KMS-11 (cell line): ENCODE measurements around the gene MARK1.

Experiments used
- H2AFZ ChIP-seq: fragments of 200-600 bp; sonication (generic); 2 replicates; pipeline ENCODE4 v1.6.1; 2016; ENCODE audit warnings: antibody characterized with exemption, mixed run types, low read depth
- H3K27ac ChIP-seq: fragments of 200-600 bp; sonication (generic); 2 replicates; pipeline ENCODE4 v1.6.1; 2016; ENCODE audit warnings: mild to moderate bottlenecking, mixed run types
- H3K27me3 ChIP-seq: fragments of 200-600 bp; sonication (generic); 2 replicates; pipeline ENCODE4 v1.6.1; 2017; ENCODE audit warnings: mild to moderate bottlenecking, low read depth, mixed run types, moderate library complexity; ENCODE audit not compliant: insufficient read depth
- H3K36me3 ChIP-seq: fragments of 200-600 bp; sonication (generic); 2 replicates; pipeline ENCODE4 v1.6.1; 2017; ENCODE audit warnings: mild to moderate bottlenecking, mixed run types; ENCODE audit not compliant: insufficient read depth
- H3K4me1 ChIP-seq: fragments of 200-600 bp; sonication (generic); 2 replicates; pipeline ENCODE4 v1.6.1; 2016; ENCODE audit warnings: mild to moderate bottlenecking, low read depth, mixed run types; ENCODE audit not compliant: poor library complexity, severe bottlenecking
- H3K4me2 ChIP-seq: fragments of 200-600 bp; sonication (generic); 2 replicates; pipeline ENCODE4 v1.7.0; 2016; ENCODE audit warnings: mild to moderate bottlenecking, mixed run types
- H3K4me3 ChIP-seq: fragments of 200-600 bp; sonication (generic); IDR thresholded peaks from 2 replicates; pipeline ENCODE4 v1.6.1; 2017; ENCODE audit warnings: low read depth, low read length, mixed read lengths; ENCODE audit not compliant: insufficient read depth
- H3K79me2 ChIP-seq: fragments of 200-600 bp; sonication (generic); 2 replicates; pipeline ENCODE4 v1.6.1; 2016; ENCODE audit warnings: low read depth, mixed run types; ENCODE audit not compliant: insufficient read depth
- H3K9ac ChIP-seq: fragments of 200-600 bp; sonication (generic); 2 replicates; pipeline ENCODE4 v1.6.1; 2016; ENCODE audit warnings: mild to moderate bottlenecking, mixed run types
- H4K20me1 ChIP-seq: fragments of 200-600 bp; sonication (generic); 2 replicates; pipeline ENCODE4 v1.6.1; 2016; ENCODE audit warnings: mild to moderate bottlenecking, mixed run types; ENCODE audit not compliant: insufficient read depth
- CTCF ChIP-seq: fragments of 200-600 bp; sonication (generic); conservative IDR thresholded peaks from 2 replicates; pipeline ENCODE4 v1.6.1; 2017; ENCODE audit warnings: low read depth, mild to moderate bottlenecking, antibody characterized with exemption, low read length, moderate library complexity, mixed read lengths

Gene MARK1

GRCh38 chr1:220696863-220697231, 168.9 kb downstream of the MARK1 start:
- Histone ChIP-seq H3K4me1 (no peaks in the 10 kb centered on the region), H2AFZ (no peak overlapping the region), H3K4me2 (no peak overlapping the region), H3K79me2 (no peaks in the 10 kb centered on the region), H3K27ac (no peak overlapping the region), H4K20me1 (no peaks in the 10 kb centered on the region), H3K36me3 (no peaks in the 10 kb centered on the region), H3K27me3 (no peaks in the 10 kb centered on the region), H3K9ac (no peak overlapping the region), H3K4me3 (no peak overlapping the region)
- no peak for TF ChIP-seq CTCF

GRCh38 chr1:220697326-220697725, 169.4 kb downstream of the MARK1 start:
- TF ChIP-seq CTCF = no peak
- H2AFZ ChIP-seq = no peak overlapping the region
- no peaks in the 10 kb centered on the region for H3K27me3 ChIP-seq
- H3K4me1 ChIP-seq = no peaks in the 10 kb centered on the region
- H3K79me2 ChIP-seq = no peaks in the 10 kb centered on the region
- H3K36me3 ChIP-seq = no peaks in the 10 kb centered on the region
- H3K27ac ChIP-seq = no peak overlapping the region
- no peak overlapping the region for H3K9ac ChIP-seq
- no peak overlapping the region for H3K4me2 ChIP-seq
- no peak overlapping the region for H3K4me3 ChIP-seq
- no peaks in the 10 kb centered on the region for H4K20me1 ChIP-seq

- H3K79me2 ChIP-seq = no peaks in the 10 kb centered on the region
- no peaks in the 10 kb centered on the region for H3K27me3 ChIP-seq
- H3K27ac ChIP-seq = no peak overlapping the region
- H3K9ac ChIP-seq = no peak overlapping the region
- H3K4me3 ChIP-seq = no peak overlapping the region
- H3K36me3 ChIP-seq = no peaks in the 10 kb centered on the region
- no peak overlapping the region for H2AFZ ChIP-seq
- H3K4me1 ChIP-seq = no peaks in the 10 kb centered on the region
- H4K20me1 ChIP-seq = no peaks in the 10 kb centered on the region
- no peak for TF ChIP-seq CTCF
- H3K4me2 ChIP-seq = no peak overlapping the region
Measured at GRCh38 chr1:220698607-220699016, 170.7 kb downstream of the MARK1 start.

GRCh38 chr1:220699044-220699443, 171.1 kb downstream of the MARK1 start:
- H2AFZ ChIP-seq = no peak overlapping the region
- H3K4me2 ChIP-seq = no peak overlapping the region
- no peaks in the 10 kb centered on the region for H4K20me1 ChIP-seq
- no peak overlapping the region for H3K27ac ChIP-seq
- no peaks in the 10 kb centered on the region for H3K36me3 ChIP-seq
- no peak overlapping the region for H3K9ac ChIP-seq
- TF ChIP-seq CTCF = no peak
- H3K27me3 ChIP-seq = no peaks in the 10 kb centered on the region
- H3K79me2 ChIP-seq = no peaks in the 10 kb centered on the region
- H3K4me1 ChIP-seq = no peaks in the 10 kb centered on the region
- no peak overlapping the region for H3K4me3 ChIP-seq
